ENCODE data around the gene CDH4. TPM values are rescaled to one million over a fixed set of nuclear protein-coding genes. Genes with fewer than 3 reads are reported as not detected.

CDH4 gene
- polyA plus RNA-seq, 4 donors: 6.1 to 8.9 (median 6.8) TPM

GRCh38 chr20:61508301-61509096 lies 256.4 kb downstream of the CDH4 start:
- DNase-seq (ENCODE audit: low read depth in 4 of 4, low spot score in 3 of 4): no peak

GRCh38 chr20:61510778-61511330 lies 258.8 kb downstream of the CDH4 start:
- DNase-seq (ENCODE audit: low read depth in 4 of 4, low spot score in 3 of 4): no peak

GRCh38 chr20:61512475-61512874 lies 260.4 kb downstream of the CDH4 start:
- DNase-seq (ENCODE audit: low read depth in 4 of 4, low spot score in 3 of 4): no peak

GRCh38 chr20:61513124-61514017 lies 261.3 kb downstream of the CDH4 start:
- DNase-seq (ENCODE audit: low read depth in 4 of 4, low spot score in 3 of 4): no peak

- no peak for DNase-seq (ENCODE audit: low read depth in 4 of 4, low spot score in 3 of 4)
Observed at GRCh38 chr20:61514018-61514365, 261.9 kb downstream of the CDH4 start.

- no peak for DNase-seq (ENCODE audit: low read depth in 4 of 4, low spot score in 3 of 4)
Observed at GRCh38 chr20:61514396-61514795, 262.3 kb downstream of the CDH4 start.

GRCh38 chr20:61514805-61515505 lies 262.9 kb downstream of the CDH4 start:
- no peak for DNase-seq (ENCODE audit: low read depth in 4 of 4, low spot score in 3 of 4)

- DNase-seq (ENCODE audit: low read depth in 4 of 4, low spot score in 3 of 4): no peak
Observed at GRCh38 chr20:61515922-61516321, 263.9 kb downstream of the CDH4 start.

GRCh38 chr20:61516346-61517208 lies 264.5 kb downstream of the CDH4 start:
- DNase-seq (ENCODE audit: low read depth in 4 of 4, low spot score in 3 of 4): no peak

- no peak for DNase-seq (ENCODE audit: low read depth in 4 of 4, low spot score in 3 of 4)
Observed at GRCh38 chr20:61517419-61517818, 265.4 kb downstream of the CDH4 start.

GRCh38 chr20:61518424-61518951 lies 266.4 kb downstream of the CDH4 start:
- no peak for DNase-seq (ENCODE audit: low read depth in 4 of 4, low spot score in 3 of 4)

GRCh38 chr20:61519488-61519887 lies 267.4 kb downstream of the CDH4 start:
- DNase-seq (ENCODE audit: low read depth in 4 of 4, low spot score in 3 of 4): no peak

- no peak for DNase-seq (ENCODE audit: low read depth in 4 of 4, low spot score in 3 of 4)
Observed at GRCh38 chr20:61520076-61520892, 268.2 kb downstream of the CDH4 start.

- DNase-seq (ENCODE audit: low read depth in 4 of 4, low spot score in 3 of 4): no peak
Observed at GRCh38 chr20:61520893-61521460, 268.9 kb downstream of the CDH4 start.

- no peak for DNase-seq (ENCODE audit: low read depth in 4 of 4, low spot score in 3 of 4)
Observed at GRCh38 chr20:61521687-61522420, 269.8 kb downstream of the CDH4 start.

- no peak for DNase-seq (ENCODE audit: low read depth in 4 of 4, low spot score in 3 of 4)
Observed at GRCh38 chr20:61522498-61523090, 270.5 kb downstream of the CDH4 start.

GRCh38 chr20:61523145-61523544 lies 271.1 kb downstream of the CDH4 start:
- DNase-seq (ENCODE audit: low read depth in 4 of 4, low spot score in 3 of 4): no peak
